IgD-negative memory B cell (primary cell): Measurements from ENCODE around the gene EIF4E2. TPM values are rescaled to one million over a fixed set of nuclear protein-coding genes. Genes with fewer than 3 reads are reported as not detected.
"Not testable (repeated sequence)": the region's sequence is repeated elsewhere in the genome, so short reads cannot be mapped to it uniquely, and the experiment has no call there.

Source experiments
- H3K27ac Mint-ChIP-seq, 3 donors: one replicate each; pipeline ENCODE4 v1.8.0; 2020 to 2022; ENCODE audit warnings: mild to moderate bottlenecking in 3 of 3, mixed read lengths in 3 of 3, moderate library complexity in 1 of 3
- H3K27me3 Mint-ChIP-seq: one replicate; pipeline ENCODE4 v1.8.0; 2021; ENCODE audit warnings: mixed read lengths
- H3K36me3 Mint-ChIP-seq: one replicate; pipeline ENCODE4 v1.8.0; 2020; ENCODE audit warnings: mild to moderate bottlenecking, mixed read lengths
- H3K4me1 Mint-ChIP-seq, 3 donors: one replicate each; pipeline ENCODE4 v1.8.0; 2020 to 2022; ENCODE audit warnings: mixed read lengths in 3 of 3, mild to moderate bottlenecking in 1 of 3
- H3K4me3 Mint-ChIP-seq, 4 donors: one replicate each; pipeline ENCODE4 v1.8.0; 2020 to 2022; ENCODE audit warnings: mild to moderate bottlenecking in 4 of 4, mixed read lengths in 4 of 4, moderate library complexity in 3 of 4
- H3K9me3 Mint-ChIP-seq, 3 donors: one replicate each; pipeline ENCODE4 v1.8.0; 2020 to 2021; ENCODE audit warnings: mixed read lengths in 3 of 3, mild to moderate bottlenecking in 1 of 3
- polyA plus RNA-seq: library from polyadenylated mRNA; unstranded; fragments of 300-500 nt; fragmentation: Illumina TruSeq; gene quantifications from one replicate; pipeline ENCODE4 v1.2.3, GENCODE V29; 2021

EIF4E2 gene
- polyA plus RNA-seq, 1 donor from 2014 or later = 55.3 TPM

DNA sequence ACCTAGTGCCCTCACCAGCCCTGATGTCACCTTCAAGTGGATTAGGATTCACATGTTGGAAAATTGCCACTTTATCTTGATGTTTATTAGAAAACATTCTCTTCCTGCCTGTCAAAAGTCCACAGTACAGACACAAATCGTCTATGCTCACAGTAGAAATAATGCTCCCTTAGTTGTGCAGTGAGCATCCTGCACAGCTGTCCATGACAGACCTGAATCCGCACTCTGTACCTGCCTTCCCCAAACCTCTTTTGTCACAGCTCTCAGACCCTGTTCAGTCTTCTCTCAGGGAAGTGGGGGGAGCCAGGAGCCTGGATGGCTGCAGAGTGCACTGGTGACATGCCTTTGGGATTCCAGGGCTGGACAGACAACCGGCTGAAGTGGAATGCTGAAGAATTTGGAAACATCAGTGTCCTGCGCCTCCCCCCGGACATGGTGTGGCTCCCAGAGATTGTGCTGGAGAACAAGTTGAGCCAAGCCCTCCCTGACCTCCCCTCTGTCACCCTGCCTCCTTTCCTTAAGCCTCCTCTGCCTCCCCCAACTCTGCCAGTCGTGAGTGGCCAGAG lies 22.5 kb upstream of the EIF4E2 start:
- Mint-ChIP-seq H3K27me3 (peaks cover 27% of the 10 kb centered on the region), H3K9me3 (peaks cover 0 to 2% (median 0%) of the 10 kb centered on the region in 3 donors), H3K4me3 (no peak overlapping the region), H3K27ac (no peak overlapping the region), H3K4me1 (peaks cover 0 to 9% (median 2%) of the 10 kb centered on the region in 3 donors), H3K36me3 (no peaks in the 10 kb centered on the region)

DNA sequence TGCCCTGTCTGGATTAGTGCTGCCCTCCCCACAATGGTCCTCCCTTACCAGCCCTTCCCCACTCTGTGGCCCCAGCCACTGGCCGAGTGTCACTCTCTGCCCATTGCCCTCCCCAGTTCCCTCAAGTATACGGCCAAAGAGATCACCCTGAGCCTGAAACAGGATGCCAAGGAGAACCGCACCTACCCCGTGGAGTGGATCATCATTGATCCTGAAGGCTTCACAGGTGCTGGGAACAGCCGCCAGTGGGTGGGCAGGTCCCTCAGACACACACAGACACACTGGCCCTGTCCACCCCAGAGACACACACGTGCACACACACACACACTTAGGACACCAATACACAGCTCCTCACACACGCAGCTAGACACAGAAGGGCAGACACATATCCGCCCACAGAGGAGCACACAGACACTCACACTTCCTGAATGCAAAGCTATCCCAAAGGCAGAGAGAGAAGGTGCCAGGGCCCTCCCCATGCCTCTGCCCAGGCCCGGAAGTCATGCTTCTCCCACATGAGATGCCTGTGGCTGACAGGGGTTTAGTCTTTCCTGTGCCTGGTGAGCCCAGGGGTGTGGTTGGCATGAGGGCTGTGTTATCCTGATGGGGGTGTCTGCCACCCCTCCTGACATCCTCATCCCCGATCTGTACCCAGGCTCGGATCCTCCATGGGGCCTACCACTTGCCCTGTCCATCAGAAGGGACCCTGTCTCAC lies 21.6 kb upstream of the EIF4E2 start:
- Mint-ChIP-seq H3K36me3 (no peaks in the 10 kb centered on the region), H3K27me3 (peaks cover 22% of the 10 kb centered on the region), H3K4me3 (no peak overlapping the region), H3K4me1 (peaks cover 0 to 6% (median 2%) of the 10 kb centered on the region in 3 donors), H3K9me3 (peaks cover 0 to 2% (median 0%) of the 10 kb centered on the region in 3 donors), H3K27ac (peak overlapping the region in 1 of 3 donors; percentile 73)

DNA sequence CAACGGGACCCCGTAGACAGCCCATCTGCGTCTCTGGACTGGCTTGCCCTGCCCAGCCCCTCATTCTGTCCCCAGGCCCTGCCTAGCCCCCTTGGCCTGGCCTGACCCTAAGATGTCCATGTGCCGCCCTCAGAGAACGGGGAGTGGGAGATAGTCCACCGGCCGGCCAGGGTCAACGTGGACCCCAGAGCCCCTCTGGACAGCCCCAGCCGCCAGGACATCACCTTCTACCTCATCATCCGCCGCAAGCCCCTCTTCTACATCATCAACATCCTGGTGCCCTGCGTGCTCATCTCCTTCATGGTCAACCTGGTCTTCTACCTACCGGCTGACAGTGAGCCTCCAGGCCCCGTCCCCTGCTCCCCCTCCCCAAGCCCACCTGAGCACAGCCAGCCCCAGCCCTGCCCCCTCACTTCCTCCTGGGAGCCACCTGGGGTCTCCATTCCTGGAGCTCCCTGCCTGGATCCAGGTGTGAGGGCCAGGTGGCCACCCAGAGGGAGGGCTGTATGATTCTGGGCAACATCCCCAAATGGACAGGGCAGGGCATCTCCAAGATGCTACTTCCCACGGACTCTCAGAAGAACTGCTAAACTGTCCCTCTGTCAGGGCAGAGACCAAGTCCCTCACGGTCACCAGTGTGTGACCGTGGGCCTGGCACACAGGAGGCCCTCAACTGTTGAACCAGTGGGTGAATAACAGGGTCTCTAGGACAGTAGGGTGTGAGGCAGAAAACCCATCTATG lies 20.5 kb upstream of the EIF4E2 start:
- no peak overlapping the region for H3K27ac Mint-ChIP-seq
- H3K36me3 Mint-ChIP-seq = no peaks in the 10 kb centered on the region
- peaks cover 0 to 4% (median 2%) of the 10 kb centered on the region in 3 donors for H3K4me1 Mint-ChIP-seq
- H3K4me3 Mint-ChIP-seq = peak overlapping the region in 1 of 4 donors; percentile 63
- peaks cover 15% of the 10 kb centered on the region for H3K27me3 Mint-ChIP-seq
- H3K9me3 Mint-ChIP-seq = no peaks in the 10 kb centered on the region

DNA sequence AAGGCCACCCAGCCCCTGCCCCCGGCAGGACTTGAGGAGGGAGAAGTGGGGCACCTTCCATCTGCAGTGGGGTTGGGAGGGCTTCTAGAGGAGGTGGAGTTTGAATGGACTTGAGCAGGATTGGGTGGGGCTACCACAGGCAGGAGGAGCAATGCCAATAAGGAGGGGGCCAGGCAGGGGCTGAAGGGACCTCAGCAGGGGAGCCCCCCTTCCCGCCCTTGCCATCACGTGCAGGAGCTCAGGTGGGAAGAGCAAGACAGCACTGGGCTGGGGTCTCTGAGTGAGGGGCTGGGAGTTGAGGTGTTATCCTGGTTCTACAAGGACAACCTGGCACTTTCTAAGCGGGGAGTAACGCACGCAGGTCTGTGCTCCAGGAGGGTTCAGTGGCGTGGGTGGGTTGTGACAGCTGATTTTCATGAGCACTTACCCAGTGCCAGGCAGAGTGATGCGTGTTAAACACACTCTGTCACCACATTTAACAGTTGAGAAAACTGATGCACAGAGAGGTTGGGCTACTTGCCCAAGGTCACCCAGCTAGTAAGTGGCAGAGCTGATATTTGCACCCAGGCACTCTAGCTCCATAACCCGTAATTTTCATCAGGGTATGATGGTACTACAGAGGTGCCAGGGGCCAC lies 19.7 kb upstream of the EIF4E2 start:
- Mint-ChIP-seq H3K9me3 (no peaks in the 10 kb centered on the region), H3K4me3 (peak overlapping the region in 1 of 4 donors; percentile 63), H3K27me3 (peaks cover 17% of the 10 kb centered on the region), H3K4me1 (peaks cover 0 to 4% (median 2%) of the 10 kb centered on the region in 3 donors), H3K36me3 (no peaks in the 10 kb centered on the region), H3K27ac (no peak overlapping the region)

DNA sequence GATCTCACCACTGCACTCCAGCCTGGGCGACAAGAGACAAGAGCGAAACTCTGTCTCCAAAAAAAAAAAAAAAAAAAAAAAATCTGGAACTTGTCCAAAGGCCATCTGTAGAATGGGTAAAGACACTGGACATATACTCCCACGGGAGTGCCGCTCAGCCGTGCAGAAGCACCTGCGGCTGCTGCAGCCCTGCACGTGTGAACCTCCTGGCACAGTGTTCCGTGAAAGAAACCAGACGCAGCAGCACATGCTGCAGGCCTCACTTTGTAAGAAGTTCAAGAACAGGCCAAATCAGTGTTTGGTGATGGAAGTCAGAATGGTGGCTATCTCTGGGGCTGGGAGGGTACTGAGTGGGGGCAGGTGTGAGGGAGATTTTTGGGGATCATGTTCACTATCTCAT lies 18.1 kb upstream of the EIF4E2 start:
- H3K27ac Mint-ChIP-seq = no peak overlapping the region
- H3K4me1 Mint-ChIP-seq = peaks cover 0 to 4% (median 2%) of the 10 kb centered on the region in 3 donors
- H3K36me3 Mint-ChIP-seq = no peaks in the 10 kb centered on the region
- H3K9me3 Mint-ChIP-seq = peaks cover 0 to 5% (median 2%) of the 10 kb centered on the region in 3 donors
- peaks cover 22% of the 10 kb centered on the region for H3K27me3 Mint-ChIP-seq
- H3K4me3 Mint-ChIP-seq = no peak overlapping the region

DNA sequence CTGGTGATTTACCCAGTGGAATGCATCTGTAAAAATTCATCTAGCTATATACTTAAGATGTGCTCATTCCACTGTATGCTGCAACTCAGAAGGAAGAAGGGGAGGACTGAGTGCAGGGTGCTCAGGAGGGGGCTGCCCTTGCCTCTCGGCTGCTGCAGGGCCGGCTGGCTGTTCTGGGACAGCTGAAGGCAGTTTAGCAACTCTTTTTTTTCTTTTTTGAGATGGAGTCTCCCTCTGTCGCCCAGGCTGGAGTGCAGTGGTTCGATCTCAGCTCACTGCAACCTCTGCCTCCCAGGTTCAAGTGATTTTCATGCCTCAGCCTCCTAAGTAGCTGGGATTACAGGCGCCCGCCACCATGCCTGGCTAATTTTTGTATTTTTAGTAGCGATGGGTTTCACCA lies 17.7 kb upstream of the EIF4E2 start:
- H3K27me3 Mint-ChIP-seq = peaks cover 22% of the 10 kb centered on the region
- not testable (repeated sequence) for H3K4me1 Mint-ChIP-seq, H3K27ac Mint-ChIP-seq, H3K4me3 Mint-ChIP-seq, H3K36me3 Mint-ChIP-seq, H3K9me3 Mint-ChIP-seq

DNA sequence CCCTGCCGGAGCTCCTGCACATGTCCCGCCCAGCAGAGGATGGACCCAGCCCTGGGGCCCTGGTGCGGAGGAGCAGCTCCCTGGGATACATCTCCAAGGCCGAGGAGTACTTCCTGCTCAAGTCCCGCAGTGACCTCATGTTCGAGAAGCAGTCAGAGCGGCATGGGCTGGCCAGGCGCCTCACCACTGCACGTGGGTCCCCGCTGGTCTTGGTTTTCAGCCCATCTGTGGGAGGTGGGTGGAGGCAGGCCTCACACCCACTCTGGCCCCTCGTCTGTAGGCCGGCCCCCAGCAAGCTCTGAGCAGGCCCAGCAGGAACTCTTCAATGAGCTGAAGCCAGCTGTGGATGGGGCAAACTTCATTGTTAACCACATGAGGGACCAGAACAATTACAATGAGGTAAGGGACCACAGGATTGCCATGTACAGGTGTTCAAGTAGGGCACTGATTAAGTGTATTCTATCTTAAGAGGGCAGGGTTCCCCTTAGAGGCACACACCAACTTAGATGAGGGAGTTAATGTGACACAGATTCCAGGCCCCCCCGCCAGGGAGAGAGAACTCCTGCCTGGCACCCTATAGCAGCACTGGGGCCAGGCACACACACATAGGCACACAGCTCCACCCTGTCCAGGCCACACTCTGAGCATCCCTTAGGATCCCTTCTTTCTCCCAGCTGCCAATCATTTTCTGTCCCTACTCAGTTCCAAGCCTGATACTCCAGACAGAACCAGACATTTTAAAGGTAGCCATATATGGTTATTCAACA lies 16.4 kb upstream of the EIF4E2 start:
- H3K27me3 Mint-ChIP-seq = peaks cover 22% of the 10 kb centered on the region
- H3K9me3 Mint-ChIP-seq = peaks cover 0 to 5% (median 2%) of the 10 kb centered on the region in 3 donors

DNA sequence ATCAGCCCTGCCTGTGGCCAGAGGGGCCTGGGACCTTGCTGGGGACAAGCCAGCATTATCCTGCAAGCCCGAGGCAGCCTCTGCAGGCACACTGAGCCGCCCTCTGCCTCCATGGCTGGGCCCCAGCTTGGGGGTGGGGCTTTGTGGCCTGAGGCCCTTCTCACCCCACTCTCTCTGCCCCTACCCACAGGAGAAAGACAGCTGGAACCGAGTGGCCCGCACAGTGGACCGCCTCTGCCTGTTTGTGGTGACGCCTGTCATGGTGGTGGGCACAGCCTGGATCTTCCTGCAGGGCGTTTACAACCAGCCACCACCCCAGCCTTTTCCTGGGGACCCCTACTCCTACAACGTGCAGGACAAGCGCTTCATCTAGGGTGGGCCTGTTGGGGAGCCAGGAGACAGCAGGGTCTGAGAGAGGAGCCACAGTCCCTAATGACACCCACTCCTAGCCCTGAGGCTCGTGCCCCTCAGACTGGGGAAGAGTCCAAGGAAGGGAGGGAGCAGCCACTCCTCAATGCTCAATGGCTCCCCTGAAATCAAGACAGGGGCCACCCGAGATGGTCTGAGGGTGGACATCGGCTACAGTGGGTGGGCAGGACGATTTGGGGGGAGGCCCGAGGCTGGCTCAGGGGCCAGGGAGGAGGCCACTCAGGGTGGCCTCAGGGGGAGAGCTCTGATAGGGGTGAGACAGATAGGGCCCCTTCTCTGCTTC lies 15.4 kb upstream of the EIF4E2 start:
- peaks cover 0 to 8% (median 3%) of the 10 kb centered on the region in 3 donors for H3K4me1 Mint-ChIP-seq
- peaks cover 0 to 5% (median 2%) of the 10 kb centered on the region in 3 donors for H3K9me3 Mint-ChIP-seq
- H3K36me3 Mint-ChIP-seq = no peaks in the 10 kb centered on the region
- H3K27ac Mint-ChIP-seq = no peak overlapping the region
- no peak overlapping the region for H3K4me3 Mint-ChIP-seq
- peaks cover 22% of the 10 kb centered on the region for H3K27me3 Mint-ChIP-seq

More for the DNA sequence above, 16.4 kb upstream of the EIF4E2 start:
- Mint-ChIP-seq H3K4me1 (peaks cover 0 to 8% (median 3%) of the 10 kb centered on the region in 3 donors), H3K36me3 (no peaks in the 10 kb centered on the region), H3K4me3 (no peak overlapping the region), H3K27ac (peak overlapping the region in 1 of 3 donors; percentile 19)

DNA sequence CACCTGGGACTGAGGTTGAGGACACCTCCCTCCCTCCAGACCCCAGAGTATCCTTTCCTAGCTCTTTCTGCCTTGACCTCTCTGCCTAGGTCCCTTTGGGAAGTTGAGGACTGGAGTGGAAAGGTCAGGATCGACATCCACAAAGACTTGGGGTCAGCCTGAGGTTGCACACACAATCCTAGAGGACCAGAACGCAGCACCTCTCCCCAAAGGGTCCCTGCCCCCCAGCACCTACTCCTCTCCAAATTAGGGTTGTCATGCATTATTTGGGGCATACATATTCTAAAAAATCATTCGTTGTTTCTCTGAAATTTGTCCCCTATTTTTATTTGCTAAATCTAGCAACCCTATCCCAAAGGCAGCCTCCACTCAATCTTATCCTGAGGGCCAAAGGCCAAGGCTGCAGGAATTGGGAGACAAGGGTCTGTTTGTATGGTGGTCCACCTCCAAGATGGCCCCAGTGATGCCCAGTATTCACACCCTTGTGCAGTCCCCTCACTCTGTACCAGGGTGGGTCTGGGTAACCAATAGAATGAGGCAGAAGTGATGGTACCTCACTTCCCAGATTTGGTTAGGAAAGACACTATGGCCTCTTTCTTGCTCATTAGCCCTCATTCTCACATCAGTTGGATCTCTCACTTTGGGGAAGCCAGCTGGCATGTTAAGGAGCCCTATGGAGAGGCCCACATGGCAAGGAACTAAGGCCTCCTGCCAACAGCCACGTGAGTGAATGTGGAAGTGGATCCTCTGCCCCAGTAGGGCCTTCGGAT lies 14.5 kb upstream of the EIF4E2 start:
- Mint-ChIP-seq H3K36me3 (no peaks in the 10 kb centered on the region), H3K4me1 (peaks cover 0 to 8% (median 3%) of the 10 kb centered on the region in 3 donors), H3K4me3 (no peak overlapping the region), H3K27me3 (peaks cover 22% of the 10 kb centered on the region), H3K27ac (no peak overlapping the region), H3K9me3 (peaks cover 0 to 5% (median 2%) of the 10 kb centered on the region in 3 donors)

DNA sequence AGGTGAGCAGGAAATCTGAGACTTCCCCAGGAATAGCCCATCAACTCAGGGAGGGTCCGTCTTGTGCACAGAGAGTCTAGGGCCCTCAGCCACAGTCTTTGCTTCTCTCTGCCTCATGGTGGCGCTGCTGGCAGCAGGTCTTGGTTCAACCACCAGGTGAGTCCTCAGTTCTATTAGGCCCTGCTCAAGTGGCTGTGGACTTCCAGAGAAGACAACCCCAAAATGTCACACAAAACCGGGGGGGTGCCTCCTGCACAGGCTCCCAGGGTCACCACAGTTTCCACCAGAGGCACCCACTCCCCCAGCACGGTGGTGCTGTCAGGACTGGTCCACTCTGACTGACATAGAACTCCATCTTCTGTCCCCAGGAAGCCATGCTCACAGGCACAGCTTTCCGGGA lies 13.4 kb upstream of the EIF4E2 start:
- Mint-ChIP-seq H3K4me3 (no peak overlapping the region), H3K27me3 (peaks cover 19% of the 10 kb centered on the region), H3K27ac (no peak overlapping the region), H3K4me1 (peaks cover 0 to 8% (median 3%) of the 10 kb centered on the region in 3 donors), H3K36me3 (no peaks in the 10 kb centered on the region), H3K9me3 (peaks cover 0 to 5% (median 2%) of the 10 kb centered on the region in 3 donors)

DNA sequence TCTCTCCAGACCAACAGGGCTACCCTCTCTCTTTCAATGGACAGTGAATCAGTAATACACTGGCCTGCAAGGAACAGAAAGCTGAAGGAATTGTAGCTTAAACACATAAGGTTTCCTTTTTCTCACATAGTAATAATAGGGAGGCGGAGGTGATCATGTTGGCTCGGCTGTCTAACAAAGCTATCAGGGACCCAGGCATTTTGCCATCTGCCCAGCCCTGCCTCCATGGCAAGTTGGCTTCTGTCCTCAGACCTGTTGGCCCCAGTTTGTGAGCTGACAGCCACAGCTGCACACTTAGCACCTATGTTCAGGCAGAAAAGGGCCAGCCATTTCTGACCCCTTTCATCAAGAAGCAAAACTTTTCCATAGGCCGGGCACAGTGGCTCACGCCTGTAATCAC lies 13.0 kb upstream of the EIF4E2 start:
- peaks cover 0 to 6% (median 3%) of the 10 kb centered on the region in 3 donors for H3K4me1 Mint-ChIP-seq
- no peak overlapping the region for H3K4me3 Mint-ChIP-seq
- H3K27me3 Mint-ChIP-seq = peaks cover 19% of the 10 kb centered on the region
- no peaks in the 10 kb centered on the region for H3K36me3 Mint-ChIP-seq
- H3K9me3 Mint-ChIP-seq = peaks cover 0 to 5% (median 2%) of the 10 kb centered on the region in 3 donors
- H3K27ac Mint-ChIP-seq = no peak overlapping the region

DNA sequence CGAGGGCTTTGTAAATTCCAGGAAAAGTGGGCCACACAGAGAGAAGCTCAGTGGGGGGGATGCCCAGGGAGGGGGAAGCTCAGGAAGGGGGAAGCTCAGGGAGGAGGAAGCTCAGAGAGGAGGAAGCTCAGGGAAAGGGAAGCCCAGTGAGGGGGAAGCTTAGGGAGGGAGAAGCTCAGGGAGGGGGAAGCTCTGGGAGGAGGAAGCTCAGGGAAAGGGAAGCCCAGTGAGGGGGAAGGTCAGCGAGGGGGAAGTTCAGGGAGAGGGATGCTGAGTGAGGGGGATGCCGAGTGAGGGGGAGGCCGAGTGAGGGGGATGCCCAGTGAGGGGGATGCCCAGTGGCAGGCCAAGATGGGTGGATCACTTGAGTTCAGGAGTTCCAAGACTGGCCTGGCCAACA lies 11.8 kb upstream of the EIF4E2 start:
- no peaks in the 10 kb centered on the region for H3K36me3 Mint-ChIP-seq
- peaks cover 0 to 5% (median 2%) of the 10 kb centered on the region in 3 donors for H3K9me3 Mint-ChIP-seq
- H3K4me3 Mint-ChIP-seq = no peak overlapping the region
- peaks cover 0 to 6% (median 4%) of the 10 kb centered on the region in 3 donors for H3K4me1 Mint-ChIP-seq
- no peak overlapping the region for H3K27ac Mint-ChIP-seq
- H3K27me3 Mint-ChIP-seq = peaks cover 19% of the 10 kb centered on the region
